K562 (cell line): ENCODE measurements around the gene ZFAND3.

ENCODE experiments used
- CCAR2 ChIP-seq: fragments of 200-400 bp; formaldehyde crosslinking; IDR thresholded peaks from 2 replicates; pipeline ENCODE4 v1.6.1; 2017; ENCODE audit warnings: mild to moderate bottlenecking, low read depth, low read length
- PCBP1 ChIP-seq: fragments of 200-400 bp; formaldehyde crosslinking; IDR thresholded peaks from 2 replicates; pipeline ENCODE4 v1.6.1; 2018; ENCODE audit warnings: mild to moderate bottlenecking, low read depth, low read length; ENCODE audit not compliant: poor library complexity, severe bottlenecking
- POLR2A ChIP-seq: fragments of 450-650 bp; conservative IDR thresholded peaks from 2 replicates; pipeline ENCODE4 v1.6.1; 2016
- PRDM10 ChIP-seq: fragments of 450-650 bp; IDR thresholded peaks from 2 replicates; pipeline ENCODE4 v1.6.1; 2018; ENCODE audit not compliant: partially characterized antibody
- SMAD1 ChIP-seq: fragments of 150-350 bp; IDR thresholded peaks from 2 replicates; pipeline ENCODE4 v1.6.1; 2014; ENCODE audit warnings: low read length, low read depth; ENCODE audit not compliant: partially characterized antibody
- ZBTB1 ChIP-seq: sonication (generic); formaldehyde crosslinking; IDR thresholded peaks from 2 replicates; pipeline ENCODE4 v1.8.1; 2023; ENCODE audit warnings: missing genetic modification reagents, low read depth, mild to moderate bottlenecking, borderline replicate concordance
- ZNF444 ChIP-seq: fragments of 250-450 bp; sonication (Bioruptor Pico); IDR thresholded peaks from 2 replicates; pipeline ENCODE4 v1.4.0; 2020; ENCODE audit warnings: mild to moderate bottlenecking, moderate library complexity
- TF ChIP-seq, protein P1 (sequence below): sonication (generic); formaldehyde crosslinking; IDR thresholded peaks from 2 replicates; pipeline ENCODE4 v1.5.0; 2020; ENCODE audit warnings: missing genetic modification reagents
- TF ChIP-seq, protein P2 (sequence below), 3 experiments: IDR thresholded peaks in 2 of 3; conservative IDR thresholded peaks in 1 of 3; 2 replicates each; pipeline ENCODE4 v1.5.1; 2011 to 2012; ENCODE audit warnings: low read length in 3 of 3, mild to moderate bottlenecking in 3 of 3, control low read depth in 2 of 3, improper control_type of control experiment in 1 of 3, inconsistent platforms in 1 of 3, low read depth in 1 of 3, mixed read lengths in 1 of 3, moderate library complexity in 1 of 3; ENCODE audit not compliant: insufficient read depth in 2 of 3

GRCh38 chr6:38022688-38023087 is 203.2 kb downstream of the ZFAND3 start:
- TF ChIP-seq POLR2A (no peak), ZNF444 (no peak), SMAD1 (no peak), PCBP1 (no peak), CCAR2 (no peak), ZBTB1 (CRISPR knock-in tag) (no peak), PRDM10 (no peak)
- TF ChIP-seq, protein P1, sequence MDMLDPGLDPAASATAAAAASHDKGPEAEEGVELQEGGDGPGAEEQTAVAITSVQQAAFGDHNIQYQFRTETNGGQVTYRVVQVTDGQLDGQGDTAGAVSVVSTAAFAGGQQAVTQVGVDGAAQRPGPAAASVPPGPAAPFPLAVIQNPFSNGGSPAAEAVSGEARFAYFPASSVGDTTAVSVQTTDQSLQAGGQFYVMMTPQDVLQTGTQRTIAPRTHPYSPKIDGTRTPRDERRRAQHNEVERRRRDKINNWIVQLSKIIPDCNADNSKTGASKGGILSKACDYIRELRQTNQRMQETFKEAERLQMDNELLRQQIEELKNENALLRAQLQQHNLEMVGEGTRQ (CRISPR knock-in tag): no peak
- TF ChIP-seq, protein P2, sequence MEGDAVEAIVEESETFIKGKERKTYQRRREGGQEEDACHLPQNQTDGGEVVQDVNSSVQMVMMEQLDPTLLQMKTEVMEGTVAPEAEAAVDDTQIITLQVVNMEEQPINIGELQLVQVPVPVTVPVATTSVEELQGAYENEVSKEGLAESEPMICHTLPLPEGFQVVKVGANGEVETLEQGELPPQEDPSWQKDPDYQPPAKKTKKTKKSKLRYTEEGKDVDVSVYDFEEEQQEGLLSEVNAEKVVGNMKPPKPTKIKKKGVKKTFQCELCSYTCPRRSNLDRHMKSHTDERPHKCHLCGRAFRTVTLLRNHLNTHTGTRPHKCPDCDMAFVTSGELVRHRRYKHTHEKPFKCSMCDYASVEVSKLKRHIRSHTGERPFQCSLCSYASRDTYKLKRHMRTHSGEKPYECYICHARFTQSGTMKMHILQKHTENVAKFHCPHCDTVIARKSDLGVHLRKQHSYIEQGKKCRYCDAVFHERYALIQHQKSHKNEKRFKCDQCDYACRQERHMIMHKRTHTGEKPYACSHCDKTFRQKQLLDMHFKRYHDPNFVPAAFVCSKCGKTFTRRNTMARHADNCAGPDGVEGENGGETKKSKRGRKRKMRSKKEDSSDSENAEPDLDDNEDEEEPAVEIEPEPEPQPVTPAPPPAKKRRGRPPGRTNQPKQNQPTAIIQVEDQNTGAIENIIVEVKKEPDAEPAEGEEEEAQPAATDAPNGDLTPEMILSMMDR (IDR thresholded peaks at IDR 0.05 in 2 of 3, conservative IDR thresholded peaks at IDR 0.05 in 1 of 3; ENCODE audit: insufficient read depth in 2 of 3, low read depth in 1 of 3, low read length in 3 of 3): no peak
